Spleen (tissue), 11 donors: ENCODE data around the gene ANKRD13B. TPM values are rescaled to one million over a fixed set of nuclear protein-coding genes. Genes with fewer than 3 reads are reported as not detected.

ENCODE experiments used
- DNase-seq: peaks from one replicate; pipeline ENCODE4 v3.0.0-alpha.2; 2020
- H3K27ac ChIP-seq, 8 donors: fragments of 200-600 bp; sonication (generic) in 7 of 8; 1 replicate in 4 of 8; 2 replicates in 4 of 8; pipeline versions ENCODE4 v1.5.0 to v1.8.0; 2016 to 2021; ENCODE audit warnings: inconsistent platforms in 4 of 8, mild to moderate bottlenecking in 4 of 8, moderate library complexity in 1 of 8
- H3K27me3 ChIP-seq, 7 donors: fragments of 200-600 bp; sonication (generic) in 6 of 7; replicated peaks in 1 of 7; 1 replicate in 4 of 7; 2 replicates in 3 of 7; pipeline versions ENCODE4 v1.5.0 to v1.8.0; 2016 to 2021; ENCODE audit warnings: inconsistent platforms in 3 of 7, mild to moderate bottlenecking in 1 of 7
- H3K36me3 ChIP-seq, 6 donors: fragments of 200-600 bp; sonication (generic) in 5 of 6; 1 replicate in 4 of 6; 2 replicates in 2 of 6; pipeline versions ENCODE4 v1.5.0 to v1.8.0; 2016 to 2021; ENCODE audit warnings: inconsistent platforms in 2 of 6
- H3K4me1 ChIP-seq, 6 donors: fragments of 200-600 bp; sonication (generic) in 5 of 6; 1 replicate in 3 of 6; 2 replicates in 3 of 6; pipeline versions ENCODE4 v1.5.0 to v1.8.0; 2016 to 2021; ENCODE audit warnings: inconsistent platforms in 3 of 6
- H3K4me3 ChIP-seq, 8 donors: fragments of 200-600 bp; sonication (generic) in 7 of 8; 1 replicate in 4 of 8; 2 replicates in 4 of 8; pipeline versions ENCODE4 v1.5.0 to v1.8.0; 2016 to 2021; ENCODE audit warnings: inconsistent platforms in 4 of 8, mild to moderate bottlenecking in 4 of 8, moderate library complexity in 2 of 8
- H3K9me3 ChIP-seq, 8 donors: fragments of 200-600 bp; sonication (generic) in 7 of 8; 1 replicate in 4 of 8; 2 replicates in 4 of 8; pipeline versions ENCODE4 v1.5.0 to v1.8.0; 2016 to 2021; ENCODE audit warnings: inconsistent platforms in 4 of 8
- POLR2A ChIP-seq, 3 donors: fragments of 450-650 bp; IDR thresholded peaks; one replicate each; pipeline ENCODE4 v1.5.1; 2017; ENCODE audit warnings: antibody characterized with exemption in 3 of 3, mild to moderate bottlenecking in 1 of 3
- POLR2AphosphoS5 ChIP-seq, 3 donors: sonication (generic); formaldehyde crosslinking; IDR thresholded peaks; one replicate each; pipeline ENCODE4 v1.5.1; 2017; ENCODE audit warnings: antibody characterized with exemption in 3 of 3
- WGBS, 5 donors: extraction: QIAGEN DNeasy Blood & Tissue Kit in 3 of 5; methylation state at CpG; one replicate each; pipeline versions ENCODE4 v1.1.5 to v1.1.7; 2013 to 2018; 5-methylcytosine and 5-hydroxymethylcytosine counted together
- intact Hi-C: fragments of 100-400 bp; cut with DNase I; formaldehyde crosslinking; loops from one replicate; pipeline ENCODE4 v1.15.0; 2023; ENCODE audit warnings: low total_unique reads
- polyA plus RNA-seq, 3 donors: library from polyadenylated mRNA; stranded (reverse); fragments of 200-250 nt; gene quantifications; one replicate each; pipeline ENCODE4 v1.2.1, GENCODE V29; 2013
- total RNA-seq, 7 donors: library from RNA; depleted of rRNA in 3 of 7; stranded (reverse); fragments of >200 nt in 3 of 7; fragmentation: NEBNext Ultra II Directional in 4 of 7; extraction: Animal tissue kit (Norgen Biotek cat#: 25700) in 4 of 7; gene quantifications; one replicate each; pipeline versions ENCODE4 v1.1.0 to v1.2.1, GENCODE V29; 2016 to 2021
- TF ChIP-seq, protein P1 (sequence below), 11 experiments: fragments of 200-600 bp in 7 of 11; fragments of 450-650 bp in 4 of 11; sonication (generic) in 4 of 11; IDR thresholded peaks in 8 of 11; conservative IDR thresholded peaks in 3 of 11; 1 replicate in 7 of 11; 2 replicates in 4 of 11; pipeline versions ENCODE4 v1.4.0 to v1.8.0; 2016 to 2021; ENCODE audit warnings: antibody characterized with exemption in 11 of 11, inconsistent platforms in 4 of 11, mild to moderate bottlenecking in 1 of 11
- donor health status: healthy with polysubstance abuse.
- donor health status: DM: no; HTN: no; CAD: no; lungs with moderate emphysema.
- donor health status: DM: no; HTN: no; CAD: no.
- donor health status: Bipolar disorder and iron deficiency.
- donor health status: healthy.
- donor health status: DM: no; HTN: no; CAD: no.
- donor health status: DM: yes; HTN: yes; CAD: no.

The ANKRD13B gene
- total and polyA plus RNA-seq, 10 donors, result 0.85 to 5.5 (median 2.5) TPM

DNA sequence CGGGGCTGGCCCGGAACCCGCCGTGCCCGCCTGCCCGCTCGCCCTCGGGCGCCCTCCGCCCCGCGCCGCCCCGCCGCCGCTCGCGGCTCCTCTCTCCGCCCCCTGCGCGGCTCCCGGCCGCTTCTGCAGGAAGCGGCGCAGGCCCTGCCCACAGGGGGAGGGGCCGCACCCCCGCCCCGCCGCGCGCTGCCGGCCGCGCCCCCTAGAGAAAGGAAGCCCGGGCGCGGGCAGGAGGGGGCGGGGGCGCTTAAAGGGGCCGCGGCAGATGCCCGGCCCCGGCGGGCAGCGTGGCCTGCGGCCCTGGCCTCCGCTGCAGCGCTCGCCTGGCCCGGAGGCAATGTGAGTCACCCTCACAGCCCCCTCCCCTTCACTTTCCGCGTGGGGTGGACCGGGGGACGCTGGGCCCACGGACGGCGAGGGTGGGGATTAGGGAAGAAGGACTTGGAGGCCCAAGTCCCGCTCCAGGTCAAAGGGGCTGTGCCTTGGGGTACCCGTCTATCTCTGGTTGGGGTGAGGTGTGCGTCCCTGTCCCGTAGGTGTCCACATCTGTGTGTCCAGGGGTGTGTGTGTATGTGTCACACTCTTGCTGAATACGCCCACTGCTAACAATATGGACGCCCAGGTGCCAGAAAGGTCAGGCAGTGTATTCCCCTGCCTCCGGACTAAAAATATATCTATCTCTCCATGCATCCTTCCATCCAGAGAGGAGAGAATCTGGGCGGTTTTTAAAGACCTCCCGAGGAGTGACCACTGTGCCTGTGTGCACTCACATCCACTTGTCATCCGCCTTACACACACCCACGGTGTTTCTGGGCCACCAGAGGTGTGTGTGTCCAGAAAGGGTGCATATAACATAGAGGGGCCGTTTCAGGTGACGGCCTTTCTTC lies 3.2 kb upstream of the ANKRD13B start, which contains the start of gene GIT1:
Gene GIT1 (minus strand): TSS at position 125 of the 887 bp plus-strand sequence. CDS start 270 bp downstream, outside the sequence.
- peak within 1 kb of the TSS; percentile 65 to 95 (median 80) for H3K4me3 ChIP-seq
- peaks cover 62 to 90% (median 83%) of the 10 kb centered on the region in 6 donors for H3K4me1 ChIP-seq
- peak; percentile 97 for DNase-seq
- peak within 1 kb of the TSS; percentile 72 to 89 (median 84) for H3K27ac ChIP-seq
- intact Hi-C loops, result loop anchor here (2.0 kb wide), 1 partner anchor 25 kb away; no protein-coding TSS in a partner anchor
- no peaks in the 10 kb centered on the region for H3K9me3 ChIP-seq
- H3K27me3 ChIP-seq, result peaks cover 0 to 32% (median 5%) of the 10 kb centered on the region in 7 donors
- H3K36me3 ChIP-seq, result no peaks in the 10 kb centered on the region
- WGBS, 5 donors, result 4 to 10% (median 6%) methylated on average over 31 to 70 of the region's 70 CpGs
- TF ChIP-seq, protein P1, sequence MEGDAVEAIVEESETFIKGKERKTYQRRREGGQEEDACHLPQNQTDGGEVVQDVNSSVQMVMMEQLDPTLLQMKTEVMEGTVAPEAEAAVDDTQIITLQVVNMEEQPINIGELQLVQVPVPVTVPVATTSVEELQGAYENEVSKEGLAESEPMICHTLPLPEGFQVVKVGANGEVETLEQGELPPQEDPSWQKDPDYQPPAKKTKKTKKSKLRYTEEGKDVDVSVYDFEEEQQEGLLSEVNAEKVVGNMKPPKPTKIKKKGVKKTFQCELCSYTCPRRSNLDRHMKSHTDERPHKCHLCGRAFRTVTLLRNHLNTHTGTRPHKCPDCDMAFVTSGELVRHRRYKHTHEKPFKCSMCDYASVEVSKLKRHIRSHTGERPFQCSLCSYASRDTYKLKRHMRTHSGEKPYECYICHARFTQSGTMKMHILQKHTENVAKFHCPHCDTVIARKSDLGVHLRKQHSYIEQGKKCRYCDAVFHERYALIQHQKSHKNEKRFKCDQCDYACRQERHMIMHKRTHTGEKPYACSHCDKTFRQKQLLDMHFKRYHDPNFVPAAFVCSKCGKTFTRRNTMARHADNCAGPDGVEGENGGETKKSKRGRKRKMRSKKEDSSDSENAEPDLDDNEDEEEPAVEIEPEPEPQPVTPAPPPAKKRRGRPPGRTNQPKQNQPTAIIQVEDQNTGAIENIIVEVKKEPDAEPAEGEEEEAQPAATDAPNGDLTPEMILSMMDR (IDR thresholded peaks at IDR 0.05 in 8 of 11, conservative IDR thresholded peaks at IDR 0.05 in 3 of 11), result peak in 4 of 11 experiments; percentile 31 to 51 (median 34)
- TF ChIP-seq POLR2AphosphoS5 (IDR thresholded peaks at IDR 0.05) (peak; percentile 77 to 85 (median 80)), POLR2A (IDR thresholded peaks at IDR 0.05) (peak in 2 of 3 donors; percentile 13 to 64)

DNA sequence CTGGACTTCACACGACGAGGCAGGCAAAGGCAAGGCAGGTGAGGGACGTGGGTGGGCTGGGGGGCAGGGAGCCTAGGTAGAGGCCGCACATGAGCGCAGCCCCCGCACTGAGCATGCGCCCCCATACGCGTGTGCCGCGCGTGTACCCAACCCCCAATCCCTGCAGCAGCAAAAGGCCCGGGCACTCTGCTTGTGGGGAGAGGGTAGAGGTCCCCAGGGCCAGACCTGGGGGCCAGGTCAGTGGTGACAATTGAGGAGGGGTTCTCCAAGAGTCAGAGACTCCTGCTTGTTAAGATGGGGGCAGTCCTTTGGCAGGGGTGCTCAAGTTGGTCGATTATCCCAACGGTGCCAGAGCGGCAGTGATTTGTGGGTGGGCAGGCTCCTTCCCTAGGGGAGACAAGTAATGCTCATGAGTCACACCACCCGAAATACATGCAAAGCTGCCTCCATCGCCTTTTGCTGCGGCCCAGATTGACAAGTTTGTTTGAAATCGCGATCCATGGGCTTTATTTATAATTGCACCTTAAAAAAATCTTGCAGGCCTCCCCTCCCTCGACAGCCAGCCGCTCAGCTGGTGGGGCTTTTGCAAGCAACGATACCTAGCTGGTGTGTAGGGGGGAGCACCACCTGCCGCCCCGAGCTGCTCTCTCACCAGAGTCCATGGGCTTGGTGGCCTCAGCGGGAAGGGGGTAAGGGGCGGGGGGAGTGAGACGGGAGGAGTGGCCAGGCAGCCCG lies 2.4 kb upstream of the ANKRD13B start:
- TF ChIP-seq, protein P1 (IDR thresholded peaks at IDR 0.05 in 8 of 11, conservative IDR thresholded peaks at IDR 0.05 in 3 of 11), result no peak
- TF ChIP-seq POLR2AphosphoS5 (IDR thresholded peaks at IDR 0.05) (peak in 1 of 3 donors; percentile 6), POLR2A (IDR thresholded peaks at IDR 0.05) (no peak)
- H3K27me3 ChIP-seq, result peaks cover 0 to 36% (median 5%) of the 10 kb centered on the region in 7 donors
- peak overlapping the region in 5 of 8 donors; percentile 2 to 89 (median 86) for H3K27ac ChIP-seq
- DNase-seq, result peak; percentile 85
- WGBS, 5 donors, result 33 to 43% (median 40%) methylated on average over 26 to 30 of the region's 30 CpGs
- intact Hi-C loops, result loop anchor here (2.0 kb wide), 1 partner anchor 24 kb away; no protein-coding TSS in a partner anchor
- H3K4me1 ChIP-seq, result peaks cover 54 to 84% (median 77%) of the 10 kb centered on the region in 6 donors
- no peaks in the 10 kb centered on the region for H3K36me3 ChIP-seq
- peak overlapping the region in 6 of 8 donors; percentile 21 to 95 (median 81) for H3K4me3 ChIP-seq
- H3K9me3 ChIP-seq, result no peaks in the 10 kb centered on the region

DNA sequence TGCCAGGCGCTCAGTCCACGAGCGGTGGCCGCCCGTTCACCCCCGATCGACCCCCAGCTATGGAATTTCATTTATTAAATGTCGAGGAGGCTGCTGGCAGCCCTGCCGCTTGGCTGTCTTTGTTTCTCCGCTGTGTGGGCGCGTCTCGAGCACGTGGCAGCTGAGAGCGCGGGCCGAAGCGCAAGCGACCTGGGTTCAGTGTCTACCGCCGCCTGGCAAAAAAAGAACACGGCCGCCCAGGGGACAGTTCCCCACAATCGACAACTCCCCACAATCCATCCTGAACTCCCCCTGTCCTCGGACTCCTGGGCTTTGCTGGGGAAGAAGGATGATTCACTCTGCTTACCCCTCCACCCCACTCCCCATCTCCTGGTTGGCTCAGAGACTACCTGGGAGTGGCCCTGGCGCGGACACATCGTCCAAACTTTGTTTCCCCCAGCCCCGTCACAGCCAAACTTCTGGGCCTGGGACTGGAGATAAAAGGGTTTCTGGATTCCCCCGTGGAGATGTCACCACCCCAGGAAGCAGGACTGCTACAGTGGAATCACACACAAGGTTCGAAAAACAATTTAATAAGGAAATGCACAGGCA lies 1.7 kb upstream of the ANKRD13B start:
- H3K4me1 ChIP-seq, result peaks cover 51 to 78% (median 70%) of the 10 kb centered on the region in 6 donors
- intact Hi-C loops, result loop anchor here (2.0 kb wide), 1 partner anchor 24 kb away; no protein-coding TSS in a partner anchor
- 7 to 10% (median 10%) methylated on average over 31 of the region's 31 CpGs for WGBS, 5 donors
- peak overlapping the region in 5 of 8 donors; percentile 2 to 89 (median 86) for H3K27ac ChIP-seq
- peak; percentile 85 for DNase-seq
- H3K4me3 ChIP-seq, result peak overlapping the region in 6 of 8 donors; percentile 16 to 95 (median 74)
- H3K27me3 ChIP-seq, result peaks cover 0 to 36% (median 5%) of the 10 kb centered on the region in 7 donors
- no peaks in the 10 kb centered on the region for H3K36me3 ChIP-seq
- no peaks in the 10 kb centered on the region for H3K9me3 ChIP-seq
- TF ChIP-seq POLR2A (IDR thresholded peaks at IDR 0.05) (no peak), POLR2AphosphoS5 (IDR thresholded peaks at IDR 0.05) (no peak)
- TF ChIP-seq, protein P1 (IDR thresholded peaks at IDR 0.05 in 8 of 11, conservative IDR thresholded peaks at IDR 0.05 in 3 of 11), result no peak
